K562 (cell line): ENCODE data around the gene NEK2. TPM values are rescaled to one million over a fixed set of nuclear protein-coding genes. Genes with fewer than 3 reads are reported as not detected.

Experiments
- ARID1B ChIP-seq: fragments of 450-650 bp; IDR thresholded peaks from 2 replicates; pipeline ENCODE4 v1.6.1; 2016; ENCODE audit warnings: antibody characterized with exemption, mild to moderate bottlenecking, inconsistent platforms
- EWSR1 ChIP-seq: fragments of 450-650 bp; IDR thresholded peaks from 2 replicates; pipeline ENCODE4 v1.6.1; 2018; ENCODE audit warnings: borderline replicate concordance, mild to moderate bottlenecking, low read depth, moderate library complexity; ENCODE audit not compliant: partially characterized antibody
- FUS ChIP-seq: fragments of 200-400 bp; formaldehyde crosslinking; optimal IDR thresholded peaks from 2 replicates; pipeline ENCODE3; 2017; ENCODE audit warnings: low read depth, low read length
- HDGF ChIP-seq: fragments of 450-650 bp; IDR thresholded peaks from 2 replicates; pipeline ENCODE4 v1.6.1; 2016
- JUND ChIP-seq, 2 experiments: IDR thresholded peaks; 2 replicates in 1 of 2; 3 replicates in 1 of 2; pipeline ENCODE4 v1.6.1; 2011; ENCODE audit warnings: borderline replicate concordance in 2 of 2, low read depth in 2 of 2, low read length in 2 of 2, improper control_type of control experiment in 1 of 2, missing biosample characterization in 1 of 2, missing genetic modification characterization in 1 of 2, missing genetic modification reagents in 1 of 2
- NBN ChIP-seq: fragments of 450-650 bp; IDR thresholded peaks from 2 replicates; pipeline ENCODE4 v1.6.1; 2016; ENCODE audit warnings: low read depth, mild to moderate bottlenecking
- NFATC3 ChIP-seq: fragments of 450-650 bp; IDR thresholded peaks from 2 replicates; pipeline ENCODE4 v1.6.1; 2017; ENCODE audit warnings: mild to moderate bottlenecking
- PCBP2 ChIP-seq: fragments of 200-400 bp; formaldehyde crosslinking; IDR thresholded peaks from 2 replicates; pipeline ENCODE4 v1.6.1; 2018; ENCODE audit warnings: low read length, low read depth, mild to moderate bottlenecking, moderate library complexity; ENCODE audit not compliant: poor library complexity, severe bottlenecking
- THRAP3 ChIP-seq: fragments of 450-650 bp; IDR thresholded peaks from 2 replicates; pipeline ENCODE4 v1.6.1; 2016; ENCODE audit warnings: mild to moderate bottlenecking, inconsistent platforms, borderline replicate concordance
- TRIM24 ChIP-seq, 2 experiments: fragments of 450-650 bp; IDR thresholded peaks; 2 replicates each; pipeline ENCODE4 v1.6.1; 2016
- TSC22D4 ChIP-seq: fragments of 450-650 bp; IDR thresholded peaks from 2 replicates; pipeline ENCODE4 v1.6.1; 2016; ENCODE audit warnings: missing genetic modification characterization, missing biosample characterization, control low read depth
- ZNF121 ChIP-seq: sonication (generic); formaldehyde crosslinking; conservative IDR thresholded peaks from 2 replicates; pipeline ENCODE4 v1.8.0; 2022; ENCODE audit warnings: missing genetic modification reagents
- ZNF175 ChIP-seq: fragments of 200-800 bp; sonication (Bioruptor generic); IDR thresholded peaks from 2 replicates; pipeline ENCODE4 v1.6.1; 2016; ENCODE audit warnings: low read depth, mild to moderate bottlenecking, missing genetic modification characterization, missing compliant biosample characterization
- ZNF384 ChIP-seq: IDR thresholded peaks from 2 replicates; pipeline ENCODE4 v1.6.1; 2012; ENCODE audit warnings: low read depth, low read length, improper control_type of control experiment
- ZNF431 ChIP-seq: sonication (generic); formaldehyde crosslinking; IDR thresholded peaks from 2 replicates; pipeline ENCODE4 v1.8.0; 2022; ENCODE audit warnings: mild to moderate bottlenecking, missing genetic modification reagents
- polyA plus RNA-seq, 8 experiments: library from polyadenylated mRNA; depleted of rRNA in 4 of 8; stranded (reverse) in 5 of 8; unstranded in 3 of 8; fragments of >200 nt; fragmentation: Nextera tagmentation in 2 of 8; fragmentation: Illumina TruSeq in 1 of 8; extraction: Ambion mirVana in 2 of 8; extraction: Trizol in 1 of 8; gene quantifications; 2 replicates each; pipeline versions ENCODE4 v1.2.1 to v1.2.3, GENCODE V29; 2011 to 2014; ENCODE audit warnings: inconsistent platforms in 1 of 8, missing spikeins in 1 of 8
- total RNA-seq, 7 experiments: library from RNA; depleted of rRNA in 6 of 7; stranded (reverse); fragments of >200 nt in 6 of 7; fragmentation: Illumina TruSeq in 2 of 7; extraction: Trizol in 2 of 7; gene quantifications; 2 replicates each; pipeline versions ENCODE4 v1.2.1 to v1.2.3, GENCODE V29; 2011 to 2021; ENCODE audit warnings: low replicate concordance in 1 of 7
- TF ChIP-seq, protein P1 (sequence below): fragments of 250-450 bp; sonication (Bioruptor Pico); IDR thresholded peaks from 2 replicates; pipeline ENCODE4 v1.4.0; 2020
- TF ChIP-seq, protein P2 (sequence below): fragments of 450-650 bp; IDR thresholded peaks from 2 replicates; pipeline ENCODE4 v1.6.1; 2016; ENCODE audit warnings: antibody characterized with exemption
- TF ChIP-seq, protein P3 (sequence below): fragments of 450-650 bp; formaldehyde crosslinking; IDR thresholded peaks from 2 replicates; pipeline ENCODE4 v1.4.0; 2020; ENCODE audit warnings: mild to moderate bottlenecking, moderate library complexity

Gene NEK2
- total and polyA plus RNA-seq, 9 of the 15 experiments (the other 6 are each of a cell fraction or from before 2014, with no cell fraction given) = 30.0 to 74.7 (median 66.4) TPM

DNA sequence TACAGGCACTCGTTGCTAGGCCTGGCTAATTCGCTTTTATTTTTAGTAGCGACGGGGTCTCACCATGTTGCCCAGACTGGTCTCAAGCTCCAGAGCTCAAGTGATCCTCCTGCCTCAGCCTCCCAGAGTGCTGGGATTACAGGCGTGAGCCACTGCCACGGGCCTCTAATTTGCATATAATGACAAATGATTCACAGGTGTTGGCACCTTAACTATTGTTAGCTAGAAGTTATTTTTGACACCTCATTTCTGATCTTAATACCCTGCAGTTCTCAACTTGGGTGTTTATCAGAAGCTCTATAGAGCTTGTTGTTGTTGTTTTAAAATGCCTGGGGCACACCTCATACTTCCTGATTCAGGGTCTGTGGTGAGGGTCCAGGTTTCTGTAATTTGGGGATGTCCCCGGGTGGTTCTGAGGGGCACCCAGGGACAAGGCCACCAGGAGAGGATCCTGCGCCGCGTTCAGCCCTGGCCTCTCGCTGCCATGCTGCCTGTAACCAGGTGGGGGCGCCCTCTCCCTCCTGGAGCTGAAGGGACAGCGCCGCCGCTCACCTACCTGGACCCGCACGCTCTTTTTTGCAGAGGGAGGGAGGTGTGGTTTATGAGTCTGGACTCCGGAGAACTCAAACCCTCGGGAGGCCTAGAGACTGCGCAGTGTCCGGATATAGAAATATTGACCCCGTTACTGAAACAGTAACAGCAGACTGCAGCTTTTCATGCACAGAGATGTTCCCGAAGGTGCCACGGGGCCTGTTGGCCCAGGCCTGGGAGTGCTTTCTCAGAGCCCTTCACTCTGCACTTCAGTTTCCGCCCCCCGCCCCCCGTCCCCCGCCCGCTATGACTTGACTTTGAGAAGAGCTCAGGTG lies 23.0 kb upstream of the NEK2 start (continued):
- TF ChIP-seq JUND (IDR thresholded peaks at IDR 0.05; ENCODE audit: borderline replicate concordance, low read depth, low read length) (peak; percentile 68), JUND (tag; IDR thresholded peaks at IDR 0.05; ENCODE audit: borderline replicate concordance, low read depth, low read length) (no peak; the same call in 2 of the 3 replicates), NFATC3 (no peak), ZNF121 (CRISPR knock-in tag) (no peak), HDGF (0 out of 2 replicates have a peak, but pooled peaks have one; percentile 37), ZNF384 (peak; percentile 81), PCBP2 (no peak), THRAP3 (no peak), TRIM24 (IDR thresholded peaks at IDR 0.05) (no peak), FUS (no peak), ZNF431 (CRISPR knock-in tag) (no peak), NBN (peak; percentile 27; the same call in 1 of the 2 replicates), ZNF175 (CRISPR knock-in tag) (no peak), TSC22D4 (tag) (no peak), EWSR1 (no peak), ARID1B (no peak)
- TF ChIP-seq, protein P1, sequence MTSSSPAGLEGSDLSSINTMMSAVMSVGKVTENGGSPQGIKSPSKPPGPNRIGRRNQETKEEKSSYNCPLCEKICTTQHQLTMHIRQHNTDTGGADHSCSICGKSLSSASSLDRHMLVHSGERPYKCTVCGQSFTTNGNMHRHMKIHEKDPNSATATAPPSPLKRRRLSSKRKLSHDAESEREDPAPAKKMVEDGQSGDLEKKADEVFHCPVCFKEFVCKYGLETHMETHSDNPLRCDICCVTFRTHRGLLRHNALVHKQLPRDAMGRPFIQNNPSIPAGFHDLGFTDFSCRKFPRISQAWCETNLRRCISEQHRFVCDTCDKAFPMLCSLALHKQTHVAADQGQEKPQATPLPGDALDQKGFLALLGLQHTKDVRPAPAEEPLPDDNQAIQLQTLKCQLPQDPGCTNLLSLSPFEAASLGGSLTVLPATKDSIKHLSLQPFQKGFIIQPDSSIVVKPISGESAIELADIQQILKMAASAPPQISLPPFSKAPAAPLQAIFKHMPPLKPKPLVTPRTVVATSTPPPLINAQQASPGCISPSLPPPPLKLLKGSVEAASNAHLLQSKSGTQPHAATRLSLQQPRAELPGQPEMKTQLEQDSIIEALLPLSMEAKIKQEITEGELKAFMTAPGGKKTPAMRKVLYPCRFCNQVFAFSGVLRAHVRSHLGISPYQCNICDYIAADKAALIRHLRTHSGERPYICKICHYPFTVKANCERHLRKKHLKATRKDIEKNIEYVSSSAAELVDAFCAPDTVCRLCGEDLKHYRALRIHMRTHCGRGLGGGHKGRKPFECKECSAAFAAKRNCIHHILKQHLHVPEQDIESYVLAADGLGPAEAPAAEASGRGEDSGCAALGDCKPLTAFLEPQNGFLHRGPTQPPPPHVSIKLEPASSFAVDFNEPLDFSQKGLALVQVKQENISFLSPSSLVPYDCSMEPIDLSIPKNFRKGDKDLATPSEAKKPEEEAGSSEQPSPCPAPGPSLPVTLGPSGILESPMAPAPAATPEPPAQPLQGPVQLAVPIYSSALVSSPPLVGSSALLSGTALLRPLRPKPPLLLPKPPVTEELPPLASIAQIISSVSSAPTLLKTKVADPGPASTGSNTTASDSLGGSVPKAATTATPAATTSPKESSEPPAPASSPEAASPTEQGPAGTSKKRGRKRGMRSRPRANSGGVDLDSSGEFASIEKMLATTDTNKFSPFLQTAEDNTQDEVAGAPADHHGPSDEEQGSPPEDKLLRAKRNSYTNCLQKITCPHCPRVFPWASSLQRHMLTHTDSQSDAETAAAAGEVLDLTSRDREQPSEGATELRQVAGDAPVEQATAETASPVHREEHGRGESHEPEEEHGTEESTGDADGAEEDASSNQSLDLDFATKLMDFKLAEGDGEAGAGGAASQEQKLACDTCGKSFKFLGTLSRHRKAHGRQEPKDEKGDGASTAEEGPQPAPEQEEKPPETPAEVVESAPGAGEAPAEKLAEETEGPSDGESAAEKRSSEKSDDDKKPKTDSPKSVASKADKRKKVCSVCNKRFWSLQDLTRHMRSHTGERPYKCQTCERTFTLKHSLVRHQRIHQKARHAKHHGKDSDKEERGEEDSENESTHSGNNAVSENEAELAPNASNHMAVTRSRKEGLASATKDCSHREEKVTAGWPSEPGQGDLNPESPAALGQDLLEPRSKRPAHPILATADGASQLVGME = peak; percentile 66; the same call in 1 of the 2 replicates
- TF ChIP-seq, protein P2, sequence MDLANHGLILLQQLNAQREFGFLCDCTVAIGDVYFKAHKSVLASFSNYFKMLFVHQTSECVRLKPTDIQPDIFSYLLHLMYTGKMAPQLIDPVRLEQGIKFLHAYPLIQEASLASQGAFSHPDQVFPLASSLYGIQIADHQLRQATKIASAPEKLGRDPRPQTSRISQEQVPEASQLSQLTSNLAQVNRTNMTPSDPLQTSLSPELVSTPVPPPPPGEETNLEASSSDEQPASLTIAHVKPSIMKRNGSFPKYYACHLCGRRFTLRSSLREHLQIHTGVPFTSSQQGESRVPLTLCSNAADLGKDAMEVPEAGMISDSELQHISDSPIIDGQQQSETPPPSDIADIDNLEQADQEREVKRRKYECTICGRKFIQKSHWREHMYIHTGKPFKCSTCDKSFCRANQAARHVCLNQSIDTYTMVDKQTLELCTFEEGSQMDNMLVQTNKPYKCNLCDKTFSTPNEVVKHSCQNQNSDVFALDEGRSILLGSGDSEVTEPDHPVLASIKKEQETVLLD = no peak
- TF ChIP-seq, protein P3, sequence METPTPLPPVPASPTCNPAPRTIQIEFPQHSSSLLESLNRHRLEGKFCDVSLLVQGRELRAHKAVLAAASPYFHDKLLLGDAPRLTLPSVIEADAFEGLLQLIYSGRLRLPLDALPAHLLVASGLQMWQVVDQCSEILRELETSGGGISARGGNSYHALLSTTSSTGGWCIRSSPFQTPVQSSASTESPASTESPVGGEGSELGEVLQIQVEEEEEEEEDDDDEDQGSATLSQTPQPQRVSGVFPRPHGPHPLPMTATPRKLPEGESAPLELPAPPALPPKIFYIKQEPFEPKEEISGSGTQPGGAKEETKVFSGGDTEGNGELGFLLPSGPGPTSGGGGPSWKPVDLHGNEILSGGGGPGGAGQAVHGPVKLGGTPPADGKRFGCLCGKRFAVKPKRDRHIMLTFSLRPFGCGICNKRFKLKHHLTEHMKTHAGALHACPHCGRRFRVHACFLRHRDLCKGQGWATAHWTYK (CRISPR knock-in tag) = peak; percentile 52; the same call in 1 of the 2 replicates
